SK-N-SH treated with all-trans-retinoic acid at 6 μM for 48 hours (cell line): Measurements from ENCODE around the gene DEFB114.

ENCODE experiments used
- GLIS3 ChIP-seq: fragments of 250-450 bp; sonication (Bioruptor Pico); IDR thresholded peaks from 2 replicates; pipeline ENCODE4 v1.5.0; 2020; ENCODE audit warnings: mild to moderate bottlenecking, moderate library complexity
- ZC3H10 ChIP-seq: fragments of 250-450 bp; sonication (Bioruptor Pico); IDR thresholded peaks from 2 replicates; pipeline ENCODE4 v1.5.1; 2021; ENCODE audit warnings: mild to moderate bottlenecking, moderate library complexity
- ZNF565 ChIP-seq: fragments of 450-650 bp; formaldehyde crosslinking; conservative IDR thresholded peaks from 2 replicates; pipeline ENCODE4 v1.5.0; 2020; ENCODE audit warnings: low read depth, mild to moderate bottlenecking, moderate library complexity
- ZNF70 ChIP-seq: fragments of 450-650 bp; formaldehyde crosslinking; IDR thresholded peaks from 2 replicates; pipeline ENCODE4 v1.5.0; 2020; ENCODE audit warnings: mild to moderate bottlenecking, moderate library complexity
- TF ChIP-seq, protein P1 (sequence below): fragments of 250-450 bp; sonication (Bioruptor Pico); IDR thresholded peaks from 2 replicates; pipeline ENCODE4 v1.5.0; 2020; ENCODE audit warnings: mild to moderate bottlenecking, moderate library complexity

Gene DEFB114

DNA sequence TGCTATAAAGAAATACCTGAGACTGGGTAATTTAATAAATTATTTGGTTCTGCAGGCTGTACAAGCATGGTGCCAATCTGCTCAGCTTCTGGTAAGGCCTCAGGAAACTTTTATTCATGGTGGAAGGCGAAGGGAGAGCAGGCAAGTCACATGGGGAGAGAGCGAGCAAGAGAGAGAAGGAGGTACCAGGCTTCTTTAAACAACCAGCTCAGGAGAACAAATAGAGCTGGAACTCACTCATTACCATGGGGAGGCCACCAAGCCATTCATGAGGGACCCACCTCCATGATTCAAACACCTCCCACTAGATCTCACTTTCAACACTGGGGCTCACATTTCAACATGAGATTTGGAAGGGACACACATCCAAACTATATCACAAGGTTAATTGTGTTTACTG is 52.7 kb downstream of the DEFB114 start (continued):
- TF ChIP-seq ZC3H10 (CRISPR knock-in tag) (no peak), ZNF565 (CRISPR knock-in tag) (no peak), ZNF70 (CRISPR knock-in tag) (no peak), GLIS3 (no peak)
- TF ChIP-seq, protein P1, sequence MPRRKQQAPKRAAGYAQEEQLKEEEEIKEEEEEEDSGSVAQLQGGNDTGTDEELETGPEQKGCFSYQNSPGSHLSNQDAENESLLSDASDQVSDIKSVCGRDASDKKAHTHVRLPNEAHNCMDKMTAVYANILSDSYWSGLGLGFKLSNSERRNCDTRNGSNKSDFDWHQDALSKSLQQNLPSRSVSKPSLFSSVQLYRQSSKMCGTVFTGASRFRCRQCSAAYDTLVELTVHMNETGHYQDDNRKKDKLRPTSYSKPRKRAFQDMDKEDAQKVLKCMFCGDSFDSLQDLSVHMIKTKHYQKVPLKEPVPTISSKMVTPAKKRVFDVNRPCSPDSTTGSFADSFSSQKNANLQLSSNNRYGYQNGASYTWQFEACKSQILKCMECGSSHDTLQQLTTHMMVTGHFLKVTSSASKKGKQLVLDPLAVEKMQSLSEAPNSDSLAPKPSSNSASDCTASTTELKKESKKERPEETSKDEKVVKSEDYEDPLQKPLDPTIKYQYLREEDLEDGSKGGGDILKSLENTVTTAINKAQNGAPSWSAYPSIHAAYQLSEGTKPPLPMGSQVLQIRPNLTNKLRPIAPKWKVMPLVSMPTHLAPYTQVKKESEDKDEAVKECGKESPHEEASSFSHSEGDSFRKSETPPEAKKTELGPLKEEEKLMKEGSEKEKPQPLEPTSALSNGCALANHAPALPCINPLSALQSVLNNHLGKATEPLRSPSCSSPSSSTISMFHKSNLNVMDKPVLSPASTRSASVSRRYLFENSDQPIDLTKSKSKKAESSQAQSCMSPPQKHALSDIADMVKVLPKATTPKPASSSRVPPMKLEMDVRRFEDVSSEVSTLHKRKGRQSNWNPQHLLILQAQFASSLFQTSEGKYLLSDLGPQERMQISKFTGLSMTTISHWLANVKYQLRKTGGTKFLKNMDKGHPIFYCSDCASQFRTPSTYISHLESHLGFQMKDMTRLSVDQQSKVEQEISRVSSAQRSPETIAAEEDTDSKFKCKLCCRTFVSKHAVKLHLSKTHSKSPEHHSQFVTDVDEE (CRISPR knock-in tag), result no peak
